A673 (cell line): Measurements from ENCODE around the gene CERK. TPM values are rescaled to one million over a fixed set of nuclear protein-coding genes. Genes with fewer than 3 reads are reported as not detected.
"Not testable (repeated sequence)": the region's sequence is repeated elsewhere in the genome, so short reads cannot be mapped to it uniquely, and the experiment has no call there.

Source experiments
- BruUV-seq: library from RNA; stranded (reverse); fragments of 400-500 nt; replicated peaks from 2 replicates; lab custom pipeline; 2021; lab: Mats Ljungman, UMichigan
- CTCF ChIA-PET: fragments of 300-600 bp; sonication (Branson Sonifier 250); formaldehyde crosslinking; loops from one replicate; lab custom pipeline; 2022; ENCODE audit warnings: antibody characterized with exemption; lab: Charles Lee
- POLR2A ChIA-PET: fragments of 300-600 bp; sonication (Branson Sonifier 250); formaldehyde crosslinking; loops from one replicate; lab custom pipeline; 2022; ENCODE audit warnings: antibody characterized with exemption; ENCODE audit not compliant: low non-redundant PET; lab: Charles Lee
- DNase-seq: peaks from one replicate; pipeline ENCODE4 v3.0.0-alpha.2; 2015; ENCODE audit warnings: low spot score
- H3K27ac ChIP-seq: fragments of 200-600 bp; sonication (generic); 2 replicates; pipeline ENCODE4 v1.5.1; 2016; ENCODE audit warnings: mixed run types, low read depth, mild to moderate bottlenecking, mixed read lengths, antibody characterized with exemption, low read length; ENCODE audit not compliant: poor library complexity, severe bottlenecking
- H3K27me3 ChIP-seq: fragments of 200-600 bp; sonication (generic); replicated peaks from 2 replicates; pipeline ENCODE4 v1.6.1; 2017; ENCODE audit warnings: mixed run types, low read depth, mild to moderate bottlenecking, mixed read lengths, antibody characterized with exemption, low read length; ENCODE audit not compliant: insufficient read depth, poor library complexity
- H3K36me3 ChIP-seq: fragments of 200-600 bp; sonication (generic); 2 replicates; pipeline ENCODE4 v1.6.1; 2016; ENCODE audit warnings: mixed run types, mild to moderate bottlenecking, mixed read lengths, antibody characterized with exemption, low read length; ENCODE audit not compliant: insufficient read depth, poor library complexity, severe bottlenecking
- H3K4me1 ChIP-seq: fragments of 200-600 bp; sonication (generic); 2 replicates; pipeline ENCODE4 v1.6.1; 2017; ENCODE audit warnings: mixed run types, mild to moderate bottlenecking, mixed read lengths, antibody characterized with exemption, low read length; ENCODE audit not compliant: insufficient read depth, poor library complexity, severe bottlenecking
- H3K4me3 ChIP-seq: fragments of 200-600 bp; sonication (generic); 2 replicates; pipeline ENCODE4 v1.5.1; 2016; ENCODE audit warnings: low read depth, mixed run types, mild to moderate bottlenecking, mixed read lengths, low read length; ENCODE audit not compliant: poor library complexity, severe bottlenecking
- H3K9me3 ChIP-seq: fragments of 200-600 bp; sonication (generic); 2 replicates; pipeline ENCODE4 v1.6.1; 2016; ENCODE audit warnings: mixed run types, low read depth, mild to moderate bottlenecking, mixed read lengths, antibody characterized with exemption, low read length; ENCODE audit not compliant: poor library complexity, severe bottlenecking
- CTCF ChIP-seq: fragments of 300-800, 200-600 bp; sonication (generic); conservative IDR thresholded peaks from 2 replicates; pipeline ENCODE4 v1.5.1; 2017; ENCODE audit warnings: low read depth, mild to moderate bottlenecking, antibody characterized with exemption, low read length, moderate library complexity, mixed read lengths
- EZH2 ChIP-seq: fragments of 200-600 bp; sonication (generic); IDR thresholded peaks from 2 replicates; pipeline ENCODE4 v1.6.1; 2017; ENCODE audit warnings: borderline replicate concordance, low read depth, mild to moderate bottlenecking, mixed read lengths, antibody characterized with exemption, low read length; ENCODE audit not compliant: poor library complexity, severe bottlenecking
- intact Hi-C: fragments of 100-400 bp; cut with micrococcal nuclease; formaldehyde crosslinking; loops from one replicate; pipeline ENCODE4 v1.10.0; 2022; ENCODE audit not compliant: unreplicated experiment
- total RNA-seq: library from RNA; stranded (reverse); gene quantifications from 2 replicates; pipeline ENCODE4 v1.2.3, GENCODE V29; 2021

Gene CERK
- total RNA-seq, 1 experiment from 2014 or later, result 58.8 TPM

- no peaks in the 10 kb centered on the region for H3K27me3 ChIP-seq
- intact Hi-C loops, result no loop called here
- ChIA-PET POLR2A (no interaction called here), CTCF (no interaction called here)
- no peak for TF ChIP-seq CTCF
- TF ChIP-seq EZH2, result no peak
- BruUV-seq, result no TSS peak
- peaks cover 4% of the 10 kb centered on the region for H3K4me1 ChIP-seq
- no peak overlapping the region for H3K27ac ChIP-seq
- no peak overlapping the region for H3K4me3 ChIP-seq
- no peak for DNase-seq
- H3K9me3 ChIP-seq, result no peaks in the 10 kb centered on the region
- no peaks in the 10 kb centered on the region for H3K36me3 ChIP-seq
Measured at GRCh38 chr22:46637711-46638600, 100.1 kb downstream of the CERK start.

- no peaks in the 10 kb centered on the region for H3K9me3 ChIP-seq
- peaks cover 4% of the 10 kb centered on the region for H3K4me1 ChIP-seq
- DNase-seq, result no peak
- no peak overlapping the region for H3K27ac ChIP-seq
- H3K27me3 ChIP-seq, result no peaks in the 10 kb centered on the region
- BruUV-seq, result no TSS peak
- CTCF ChIA-PET, result no interaction called here
- TF ChIP-seq EZH2, result no peak
- TF ChIP-seq CTCF, result no peak
- POLR2A ChIA-PET, result no interaction called here
- no peaks in the 10 kb centered on the region for H3K36me3 ChIP-seq
- no peak overlapping the region for H3K4me3 ChIP-seq
- intact Hi-C loops, result no loop called here
Measured at GRCh38 chr22:46636221-46637002, 101.6 kb downstream of the CERK start.

- TF ChIP-seq EZH2, result no peak
- 0 out of 2 replicates have a peak, but pooled peaks have one; percentile 13 for TF ChIP-seq CTCF
- Histone ChIP-seq H3K27ac (no peak overlapping the region), H3K27me3 (no peaks in the 10 kb centered on the region), H3K4me1 (peaks cover under 1% of the 10 kb centered on the region), H3K4me3 (no peak overlapping the region), H3K36me3 (no peaks in the 10 kb centered on the region), H3K9me3 (no peaks in the 10 kb centered on the region)
- intact Hi-C loops, result no loop called here
- no peak for DNase-seq
- CTCF ChIA-PET, result no interaction called here
- POLR2A ChIA-PET, result no interaction called here
- BruUV-seq, result no TSS peak
Measured at GRCh38 chr22:46635756-46636155, 102.3 kb downstream of the CERK start.

GRCh38 chr22:46634973-46635685 is 102.9 kb downstream of the CERK start:
- CTCF ChIA-PET, H3K4me3 ChIP-seq, H3K4me1 ChIP-seq, H3K27me3 ChIP-seq, H3K9me3 ChIP-seq, H3K36me3 ChIP-seq, BruUV-seq, H3K27ac ChIP-seq, DNase-seq, POLR2A ChIA-PET, intact Hi-C loops: not testable (repeated sequence)
